Stimulated activated naive CD8-positive, alpha-beta T cell treated with anti-CD3 and anti-CD28 coated beads, Interleukin-15, amount 100 ng/mL, for 72 hours (primary cell): ENCODE results near the gene ANKRD52.
"Not testable (repeated sequence)": the region's sequence is repeated elsewhere in the genome, so short reads cannot be mapped to it uniquely, and the experiment has no call there.

Experiments
- ATAC-seq: fragments of 150-1000 bp; cut with Tn5 transposase; 2 replicates; pipeline ENCODE4 v1.10.0; 2021; ENCODE audit warnings: mild to moderate bottlenecking, moderate library complexity
- DNase-seq, 2 donors: peaks; one replicate each; pipeline ENCODE4 v3.0.0; 2021 to 2022
- H3K27ac Mint-ChIP-seq, 2 donors: one replicate each; pipeline ENCODE4 v1.8.0; 2022; ENCODE audit warnings: mild to moderate bottlenecking in 2 of 2, mixed read lengths in 2 of 2, moderate library complexity in 2 of 2
- H3K27me3 Mint-ChIP-seq: one replicate; pipeline ENCODE4 v1.8.0; 2022; ENCODE audit warnings: mixed read lengths
- H3K4me1 Mint-ChIP-seq: one replicate; pipeline ENCODE4 v1.8.0; 2022; ENCODE audit warnings: mild to moderate bottlenecking, mixed read lengths
- H3K4me3 Mint-ChIP-seq, 2 donors: one replicate each; pipeline ENCODE4 v1.8.0; 2022; ENCODE audit warnings: mild to moderate bottlenecking in 2 of 2, mixed read lengths in 2 of 2, moderate library complexity in 1 of 2
- H3K9me3 Mint-ChIP-seq, 2 donors: one replicate each; pipeline ENCODE4 v1.8.0; 2022; ENCODE audit warnings: mixed read lengths in 2 of 2

ANKRD52 gene

DNA sequence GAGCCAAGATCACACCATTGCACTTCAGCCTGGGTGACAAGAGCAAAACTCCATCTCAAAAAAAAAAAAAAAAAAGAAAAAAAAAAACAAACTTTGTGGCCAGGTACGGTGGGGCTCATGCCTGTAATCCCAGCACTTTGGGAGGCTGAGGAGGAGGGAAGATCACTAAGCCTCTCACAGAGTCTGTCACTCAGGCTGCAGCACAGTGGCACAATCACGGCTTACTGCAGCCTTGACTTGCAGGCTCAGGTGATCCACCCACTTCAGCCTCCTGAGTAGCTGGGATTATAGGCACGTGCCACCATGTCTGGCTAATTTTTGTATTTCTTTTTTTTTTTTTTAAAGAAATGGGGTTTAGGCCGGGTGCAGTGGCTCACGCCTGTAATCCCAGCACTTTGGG lies 26.1 kb upstream of the ANKRD52 start:
- not testable (repeated sequence) for H3K4me1 Mint-ChIP-seq, DNase-seq, H3K27ac Mint-ChIP-seq, H3K4me3 Mint-ChIP-seq, ATAC-seq, H3K27me3 Mint-ChIP-seq, H3K9me3 Mint-ChIP-seq

DNA sequence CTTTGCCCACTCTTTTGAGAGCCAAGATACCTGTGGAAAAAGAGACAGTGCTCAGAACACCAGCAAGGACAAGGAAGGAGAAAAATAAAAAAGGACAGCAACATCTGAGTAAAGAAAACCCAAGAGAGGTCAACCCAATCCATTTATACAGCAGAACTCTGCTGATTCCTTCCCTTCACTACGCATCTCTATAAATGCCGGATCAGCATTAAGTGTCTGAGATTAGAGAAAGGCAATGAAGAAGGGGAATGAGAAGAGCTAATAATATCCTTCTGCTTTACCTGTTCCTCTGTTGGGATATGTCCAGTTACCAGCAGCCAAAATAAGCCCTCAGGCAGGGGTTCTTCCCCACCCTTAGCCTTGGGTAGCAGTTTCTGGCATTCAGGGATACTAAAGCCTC lies 24.4 kb upstream of the ANKRD52 start:
- Mint-ChIP-seq H3K4me3 (no peak overlapping the region), H3K4me1 (no peaks in the 10 kb centered on the region), H3K9me3 (no peaks in the 10 kb centered on the region), H3K27me3 (no peaks in the 10 kb centered on the region), H3K27ac (no peak overlapping the region)
- ATAC-seq (no peak), DNase-seq (no peak)

DNA sequence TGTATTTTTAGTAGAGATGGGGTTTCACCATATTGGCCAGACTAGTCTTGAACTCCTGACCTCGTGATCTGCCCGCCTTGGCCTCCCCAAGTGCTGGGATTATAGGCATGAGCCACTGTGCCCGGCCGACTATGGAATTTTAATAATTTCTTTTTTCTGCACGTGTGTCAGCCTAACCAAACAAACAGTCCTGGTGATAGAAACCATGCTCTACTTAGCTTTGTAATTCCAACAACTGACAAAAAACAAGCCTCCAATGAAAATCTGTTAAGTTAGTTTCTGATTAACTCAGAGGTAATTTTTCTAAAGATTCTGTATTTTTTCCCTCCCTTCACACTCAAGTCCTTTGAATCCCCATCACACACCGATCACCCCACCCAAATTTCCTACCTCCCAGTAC lies 23.8 kb upstream of the ANKRD52 start:
- ATAC-seq (no peak), DNase-seq (no peak)
- Mint-ChIP-seq H3K9me3 (no peaks in the 10 kb centered on the region), H3K27ac (peak overlapping the region in 1 of 2 donors; percentile 65), H3K4me1 (no peaks in the 10 kb centered on the region), H3K27me3 (no peaks in the 10 kb centered on the region), H3K4me3 (no peak overlapping the region)

DNA sequence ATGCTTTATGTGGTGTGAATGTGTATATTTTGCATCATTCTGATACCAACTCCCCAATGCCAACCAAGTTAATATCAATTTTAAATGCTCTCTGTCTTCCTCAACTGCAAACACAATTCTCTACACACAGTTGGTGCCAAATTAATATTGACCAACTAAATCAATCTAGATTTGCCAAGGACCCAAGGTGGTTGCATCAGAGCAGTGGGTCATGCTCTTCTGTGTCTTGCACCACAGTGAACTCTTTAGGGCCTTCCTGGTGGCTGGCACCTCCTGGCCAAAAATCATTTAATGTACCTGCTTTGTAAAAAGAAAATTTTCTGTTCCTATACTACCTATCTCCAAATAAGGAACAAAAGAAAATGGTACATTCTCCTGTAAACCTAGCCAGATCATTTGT lies 22.7 kb upstream of the ANKRD52 start:
- H3K27me3 Mint-ChIP-seq, result no peaks in the 10 kb centered on the region
- no peak overlapping the region for H3K27ac Mint-ChIP-seq
- H3K9me3 Mint-ChIP-seq, result no peaks in the 10 kb centered on the region

DNA sequence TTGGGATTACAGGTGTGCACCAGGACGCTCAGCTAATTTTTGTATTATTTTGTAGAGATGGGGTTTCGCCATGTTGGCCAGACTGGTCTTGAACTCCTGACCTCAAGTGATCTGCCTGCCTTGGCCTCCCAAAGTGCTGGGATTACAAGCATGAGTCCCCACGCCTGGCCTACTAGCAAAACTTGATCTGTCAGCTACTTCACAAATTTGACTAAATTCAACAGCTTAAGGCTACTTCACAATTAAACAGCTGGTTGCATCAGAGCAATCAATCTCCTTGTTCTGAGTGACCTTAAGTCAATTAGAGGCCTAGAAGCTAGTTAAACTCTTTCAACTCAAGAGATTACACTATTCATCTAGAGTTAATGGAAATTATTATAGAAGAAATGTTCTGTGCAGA lies 20.7 kb upstream of the ANKRD52 start:
- Mint-ChIP-seq H3K9me3 (no peaks in the 10 kb centered on the region), H3K4me3 (no peak overlapping the region), H3K27me3 (no peaks in the 10 kb centered on the region), H3K27ac (no peak overlapping the region), H3K4me1 (no peaks in the 10 kb centered on the region)
- DNase-seq (no peak), ATAC-seq (no peak)

More for the DNA sequence above, 22.7 kb upstream of the ANKRD52 start:
- Mint-ChIP-seq H3K4me1 (no peaks in the 10 kb centered on the region), H3K4me3 (no peak overlapping the region)
- no peak for ATAC-seq
- no peak for DNase-seq

DNA sequence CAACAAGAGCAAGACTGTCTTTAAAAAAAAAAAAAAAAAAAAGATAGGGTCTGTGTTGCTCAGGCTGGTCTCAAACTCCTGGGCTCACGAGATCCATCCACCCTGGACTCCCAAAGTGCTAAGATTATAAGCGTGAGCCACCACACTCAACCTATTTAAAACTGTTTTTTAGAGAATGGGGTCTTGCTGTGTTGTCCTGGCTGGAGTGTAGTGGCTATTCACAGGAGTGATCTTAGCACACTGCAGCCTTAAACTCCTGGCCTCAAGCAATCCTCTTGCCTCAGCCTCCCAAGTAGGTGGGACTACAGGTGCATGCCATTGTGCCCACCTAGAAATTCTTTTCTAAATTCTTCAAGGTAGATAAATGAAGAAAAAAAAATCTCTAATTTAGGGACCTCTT lies 16.1 kb upstream of the ANKRD52 start:
- no peak for ATAC-seq
- no peaks in the 10 kb centered on the region for H3K9me3 Mint-ChIP-seq
- H3K27ac Mint-ChIP-seq, result no peak overlapping the region

DNA sequence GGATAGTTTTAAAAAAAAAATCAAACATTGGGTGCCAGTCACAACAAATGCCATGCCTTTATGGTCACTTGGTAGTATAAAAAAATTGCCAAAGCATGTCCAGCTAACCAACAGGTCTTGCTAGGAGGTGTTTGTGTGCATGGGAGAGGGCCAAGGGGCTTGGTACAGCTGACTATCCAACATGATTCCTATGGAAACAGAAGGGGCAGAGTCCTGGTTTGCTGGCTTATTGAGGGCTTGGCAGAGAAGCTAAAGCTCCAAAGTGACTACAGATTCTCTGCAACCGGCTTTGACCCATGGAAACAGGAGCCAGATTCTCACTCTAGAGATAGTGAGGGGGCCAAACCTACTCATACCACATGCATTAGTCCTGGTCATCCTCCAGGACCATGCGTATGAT lies 14.3 kb upstream of the ANKRD52 start:
- not testable (repeated sequence) for H3K4me1 Mint-ChIP-seq, H3K4me3 Mint-ChIP-seq, ATAC-seq, H3K27me3 Mint-ChIP-seq, H3K9me3 Mint-ChIP-seq, H3K27ac Mint-ChIP-seq, DNase-seq

More for the DNA sequence above, 16.1 kb upstream of the ANKRD52 start:
- no peaks in the 10 kb centered on the region for H3K27me3 Mint-ChIP-seq
- H3K4me3 Mint-ChIP-seq, result no peak overlapping the region
- H3K4me1 Mint-ChIP-seq, result no peaks in the 10 kb centered on the region
- DNase-seq, result no peak

DNA sequence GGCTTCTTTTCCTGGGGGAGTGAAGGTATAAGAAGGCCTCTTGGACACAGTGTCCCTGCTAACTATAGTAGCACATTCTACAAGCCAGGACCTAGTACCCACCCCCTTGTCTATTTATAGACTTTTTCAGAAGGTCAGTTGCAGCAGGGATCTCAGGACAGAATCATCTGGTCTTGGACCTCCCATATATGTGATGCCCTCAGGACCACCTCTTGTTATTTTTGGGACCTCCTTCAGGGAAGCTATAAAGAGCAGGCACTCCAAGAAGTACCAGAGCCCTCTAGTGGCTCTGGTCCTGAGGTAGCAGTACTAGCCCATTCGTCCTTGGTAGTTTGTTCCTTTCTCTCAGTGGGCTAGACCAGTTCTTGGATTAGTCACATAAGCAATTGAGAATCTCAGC lies 12.8 kb upstream of the ANKRD52 start:
- no peak for DNase-seq
- H3K27me3 Mint-ChIP-seq, result no peaks in the 10 kb centered on the region
- no peak overlapping the region for H3K4me3 Mint-ChIP-seq
- no peak overlapping the region for H3K27ac Mint-ChIP-seq
- H3K4me1 Mint-ChIP-seq, result peaks cover 22% of the 10 kb centered on the region
- no peaks in the 10 kb centered on the region for H3K9me3 Mint-ChIP-seq
- no peak for ATAC-seq

DNA sequence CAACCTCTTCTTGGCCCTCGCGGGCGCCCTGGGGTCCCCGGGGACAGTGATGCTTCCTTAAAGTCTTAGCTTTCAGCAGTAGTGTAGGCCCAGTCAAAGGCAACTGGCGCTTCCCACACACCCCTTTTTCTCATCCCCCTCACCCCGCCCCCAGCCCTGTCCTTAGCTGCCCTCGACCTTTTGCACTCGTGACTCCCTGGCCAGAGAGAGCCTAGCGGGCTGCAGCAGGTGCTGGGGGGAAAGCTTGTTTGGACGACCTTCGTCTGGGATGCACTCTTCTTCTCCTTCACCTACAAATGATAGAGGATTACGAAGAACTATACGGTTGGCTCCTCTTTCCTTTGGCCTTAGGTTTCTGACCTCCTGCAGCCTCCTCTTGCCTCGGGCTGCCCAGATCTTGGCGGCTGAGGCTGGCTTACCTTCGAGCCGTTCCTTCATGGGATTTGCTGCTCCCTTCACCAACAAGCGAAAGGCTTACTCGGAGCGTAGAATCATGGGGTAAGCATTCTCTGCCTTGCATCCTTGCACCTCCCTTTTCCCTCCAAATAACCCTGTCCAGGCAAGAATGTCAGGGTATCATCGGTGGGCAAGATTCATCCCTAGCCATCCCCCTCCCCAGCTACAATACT lies 9.4 kb upstream of the ANKRD52 start:
- H3K4me3 Mint-ChIP-seq, result peak overlapping the region; percentile 96 to 98
- no peak for ATAC-seq
- no peak for DNase-seq
- H3K4me1 Mint-ChIP-seq, result peaks cover 22% of the 10 kb centered on the region
- H3K27me3 Mint-ChIP-seq, result no peaks in the 10 kb centered on the region
- peak overlapping the region; percentile 72 to 85 for H3K27ac Mint-ChIP-seq
- H3K9me3 Mint-ChIP-seq, result no peaks in the 10 kb centered on the region

DNA sequence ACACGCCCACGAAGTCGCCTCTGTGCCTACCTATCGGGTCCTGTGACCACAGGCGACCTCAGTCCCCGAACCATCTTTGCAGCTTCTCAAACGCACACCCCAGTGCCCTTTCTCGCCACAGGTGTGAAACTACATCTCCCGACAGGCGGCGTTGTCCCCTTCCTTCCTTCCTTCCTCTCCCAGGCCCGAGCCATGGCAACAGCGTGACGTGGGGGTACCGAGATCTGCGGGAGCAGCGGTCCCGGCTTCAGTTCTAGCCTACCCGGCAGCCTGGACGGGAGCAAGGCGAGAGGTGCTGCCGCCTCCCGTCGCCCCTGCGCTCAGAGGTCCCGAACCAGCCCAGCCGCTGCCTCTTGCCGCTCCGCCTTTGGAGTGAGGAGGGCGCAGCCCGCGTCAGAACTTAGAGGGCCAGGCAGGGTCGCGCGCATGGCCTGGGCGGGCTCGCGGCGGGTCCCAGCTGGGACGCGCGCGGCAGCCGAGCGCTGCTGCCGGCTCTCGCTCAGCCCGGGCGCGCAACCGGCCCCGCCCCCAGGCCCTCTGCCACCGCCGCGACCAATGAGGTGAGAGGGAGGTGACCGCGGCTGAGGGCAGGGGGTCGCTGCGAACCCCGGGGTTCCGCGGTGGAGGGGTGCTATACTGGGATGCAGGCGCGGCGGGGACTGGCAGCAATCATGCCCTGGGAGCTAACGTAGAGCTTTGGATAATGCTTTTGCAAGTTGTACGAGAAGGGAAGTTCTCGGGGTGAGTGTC lies 8.7 kb upstream of the ANKRD52 start, which contains the start of gene COQ10A:
COQ10A (plus strand) TSS at position 250 of the 750 bp plus-strand sequence; CDS start at position 427, 177 bp downstream.
- Mint-ChIP-seq H3K4me1 (peaks cover 22% of the 10 kb centered on the region), H3K4me3 (peak within 1 kb of the TSS; percentile 96 to 98), H3K9me3 (no peaks in the 10 kb centered on the region), H3K27me3 (no peaks in the 10 kb centered on the region), H3K27ac (peak within 1 kb of the TSS; percentile 85 to 92)
- ATAC-seq (peak; percentile 96), DNase-seq (peak; percentile 86 to 87)

DNA sequence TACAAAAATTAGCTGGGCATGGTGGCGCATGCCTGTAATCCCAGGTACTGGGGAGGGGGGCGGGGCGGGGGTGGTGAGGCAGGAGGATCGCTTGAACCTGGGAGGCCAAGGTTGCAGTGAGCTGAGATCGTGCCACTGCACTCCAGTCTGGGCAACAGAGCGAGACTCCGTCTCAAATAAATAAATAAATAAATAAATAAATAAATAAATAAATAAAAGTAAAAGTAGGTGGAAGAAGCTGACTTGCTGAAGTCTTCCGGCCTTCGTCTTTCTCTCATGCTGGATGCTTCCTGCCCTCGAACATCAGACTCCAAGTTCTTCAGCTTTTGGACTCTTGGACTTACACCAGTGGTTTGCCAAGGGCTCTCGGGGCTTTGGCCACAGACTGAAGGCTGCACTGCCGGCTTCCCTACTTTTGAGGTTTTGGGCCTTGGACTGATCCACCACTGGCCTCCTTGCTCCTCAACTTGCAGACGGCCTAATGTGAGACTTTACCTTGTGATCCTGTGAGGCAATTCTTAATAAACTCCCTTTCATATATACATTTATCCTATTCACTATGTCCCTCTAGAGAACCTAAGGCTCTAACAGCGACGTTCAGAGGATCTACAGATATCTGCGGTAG lies 8.0 kb upstream of the ANKRD52 start:
- ATAC-seq, H3K27me3 Mint-ChIP-seq, H3K9me3 Mint-ChIP-seq, DNase-seq: not testable (repeated sequence)
- Mint-ChIP-seq H3K27ac (peak overlapping the region; percentile 59 to 92), H3K4me1 (peaks cover 22% of the 10 kb centered on the region), H3K4me3 (peak overlapping the region; percentile 96 to 98)

DNA sequence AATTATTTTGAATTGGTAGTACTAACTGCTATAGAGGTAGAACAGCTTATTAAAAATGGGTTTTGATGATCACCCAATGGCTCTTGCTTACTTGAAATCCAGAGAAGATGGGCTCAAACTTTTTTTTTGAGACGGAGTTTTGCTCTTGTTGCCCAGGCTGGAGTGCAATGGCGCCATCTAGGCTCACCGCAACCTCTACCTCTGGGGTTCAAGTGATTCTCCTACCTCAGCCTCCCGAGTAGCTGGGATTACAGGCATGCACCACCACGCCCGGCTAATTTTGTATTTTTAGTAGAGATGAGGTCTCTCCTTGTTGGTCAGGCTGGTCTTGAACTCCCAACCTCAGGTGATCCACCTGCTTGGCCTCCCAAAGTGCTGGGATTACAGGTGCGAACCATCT lies 4.8 kb upstream of the ANKRD52 start:
- peaks cover 27% of the 10 kb centered on the region for H3K4me1 Mint-ChIP-seq
- not testable (repeated sequence) for DNase-seq, H3K27me3 Mint-ChIP-seq, ATAC-seq, H3K4me3 Mint-ChIP-seq, H3K9me3 Mint-ChIP-seq, H3K27ac Mint-ChIP-seq

DNA sequence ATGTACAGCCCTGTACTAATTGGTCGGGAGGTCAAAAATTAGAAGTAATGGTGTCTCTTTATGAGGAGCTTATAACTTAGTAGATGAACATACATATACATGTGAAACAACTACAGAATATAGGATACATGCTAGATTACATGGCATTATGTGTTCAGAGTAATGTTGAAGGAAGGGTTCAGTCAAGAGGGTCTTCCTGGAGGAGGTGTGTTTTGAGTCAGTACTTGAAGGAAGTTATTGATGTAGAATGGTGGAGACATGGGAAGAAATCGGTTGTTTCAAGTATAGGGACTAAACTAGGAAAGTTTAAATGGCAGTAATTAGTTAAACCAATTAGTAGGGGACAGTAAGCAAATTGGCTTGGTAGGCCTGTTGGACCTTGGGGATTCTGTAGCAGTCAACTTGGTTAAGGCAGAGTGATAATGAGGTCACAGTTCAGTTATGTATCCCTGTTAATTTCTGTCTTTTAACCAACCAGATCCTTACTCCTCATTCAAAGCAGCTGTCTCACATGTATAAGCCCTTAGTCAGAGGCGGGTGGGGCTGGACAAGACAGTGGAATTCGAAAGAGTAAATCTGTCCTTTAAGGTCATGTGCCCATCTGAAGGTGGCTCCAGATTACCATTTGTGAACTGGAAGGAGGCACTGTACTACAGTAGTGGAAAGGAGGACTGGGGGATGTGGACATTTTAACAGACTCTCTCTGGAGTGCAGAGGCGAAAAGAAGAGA lies 3.5 kb upstream of the ANKRD52 start:
- H3K9me3 Mint-ChIP-seq, result no peaks in the 10 kb centered on the region
- peaks cover 6% of the 10 kb centered on the region for H3K27me3 Mint-ChIP-seq
- peaks cover 22% of the 10 kb centered on the region for H3K4me1 Mint-ChIP-seq
- ATAC-seq (no peak), DNase-seq (no peak)
- no peak overlapping the region for H3K4me3 Mint-ChIP-seq
- H3K27ac Mint-ChIP-seq, result no peak overlapping the region

DNA sequence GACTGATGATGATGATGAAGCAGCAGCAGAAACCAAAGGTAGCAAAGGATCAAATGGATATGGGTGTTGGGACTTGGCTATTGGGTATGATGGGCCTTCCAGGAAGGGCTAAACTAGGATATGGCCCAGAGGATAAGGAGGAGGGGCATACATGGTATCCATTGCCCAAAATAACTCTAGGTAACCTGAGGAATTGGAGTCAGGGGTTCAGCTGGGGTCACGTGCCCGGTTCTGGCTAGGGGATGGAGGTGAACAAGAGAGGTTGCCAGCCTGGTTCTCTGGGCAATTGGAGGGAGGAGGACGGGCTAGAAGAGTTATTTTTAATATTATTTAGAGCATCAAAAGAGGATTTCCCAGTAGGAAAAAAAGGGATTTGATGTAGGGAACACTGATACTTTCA lies 2.7 kb upstream of the ANKRD52 start:
- Mint-ChIP-seq H3K27ac (no peak overlapping the region), H3K4me1 (peaks cover 24% of the 10 kb centered on the region), H3K4me3 (no peak overlapping the region), H3K27me3 (peaks cover 6% of the 10 kb centered on the region), H3K9me3 (no peaks in the 10 kb centered on the region)
- DNase-seq (no peak), ATAC-seq (no peak)

DNA sequence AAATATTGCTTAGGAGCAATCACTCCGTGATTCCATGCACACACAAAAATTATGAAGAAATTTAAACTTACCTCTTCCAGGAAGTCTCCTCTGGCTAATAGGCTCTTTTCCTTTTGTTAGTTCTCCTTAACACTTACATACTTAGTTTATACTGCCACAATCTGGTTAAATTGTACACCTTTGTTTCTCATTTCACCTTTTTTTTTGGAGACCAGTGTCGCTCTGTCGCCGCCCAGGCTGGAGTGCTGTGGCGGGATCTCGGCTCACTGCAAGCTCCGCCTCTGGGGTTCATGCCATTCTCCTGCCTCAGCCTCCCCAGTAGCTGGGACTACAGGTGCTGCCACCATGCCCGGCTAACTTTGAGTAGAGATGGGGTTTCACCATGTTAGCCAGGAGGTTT lies 2.2 kb upstream of the ANKRD52 start:
- ATAC-seq (no peak), DNase-seq (no peak)
- H3K27ac Mint-ChIP-seq, result no peak overlapping the region
- no peak overlapping the region for H3K4me3 Mint-ChIP-seq
- peaks cover 6% of the 10 kb centered on the region for H3K27me3 Mint-ChIP-seq
- peaks cover 26% of the 10 kb centered on the region for H3K4me1 Mint-ChIP-seq
- H3K9me3 Mint-ChIP-seq, result no peaks in the 10 kb centered on the region

DNA sequence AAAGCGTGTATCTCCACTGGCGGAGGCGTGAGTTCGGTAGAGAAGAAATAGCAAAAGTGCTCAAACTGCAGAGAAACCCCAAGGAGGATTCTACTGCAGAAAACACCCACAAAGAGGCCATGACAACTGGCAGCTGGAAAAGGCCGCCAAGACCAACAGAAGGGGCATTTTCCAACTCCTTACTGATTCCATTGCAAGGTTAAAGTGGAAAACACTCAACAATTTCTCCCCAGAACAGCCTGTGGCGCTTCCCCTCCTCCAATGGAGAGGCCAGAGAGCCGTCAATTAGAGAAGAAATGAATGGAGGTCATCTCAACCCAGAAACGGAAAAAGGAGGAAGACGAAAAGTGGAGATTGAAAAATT lies 618 bp upstream of the ANKRD52 start:
- Mint-ChIP-seq H3K27ac (peak overlapping the region; percentile 91 to 97), H3K4me1 (peaks cover 26% of the 10 kb centered on the region), H3K9me3 (no peaks in the 10 kb centered on the region), H3K27me3 (peaks cover 6% of the 10 kb centered on the region), H3K4me3 (peak overlapping the region; percentile 93 to 97)
- ATAC-seq, result no peak
- no peak for DNase-seq
